GM23248 (cell line): ENCODE results near the gene SLC5A10.
"Not testable (repeated sequence)": the region's sequence is repeated elsewhere in the genome, so short reads cannot be mapped to it uniquely, and the experiment has no call there.

Source experiments
- EZH2 ChIP-seq: fragments of 200-600 bp; sonication (generic); IDR thresholded peaks from 2 replicates; pipeline ENCODE4 v1.6.1; 2018; ENCODE audit warnings: antibody characterized with exemption, mild to moderate bottlenecking; ENCODE audit not compliant: insufficient read depth, poor library complexity, severe bottlenecking
- EZH2phosphoT487 ChIP-seq: fragments of 200-600 bp; sonication (generic); IDR thresholded peaks from 2 replicates; pipeline ENCODE4 v1.6.1; 2018; ENCODE audit warnings: antibody characterized with exemption, moderate library complexity, mild to moderate bottlenecking, low read depth; ENCODE audit not compliant: insufficient read depth

GRCh38 chr17:19048826-19049225, 96.9 kb downstream of the SLC5A10 start:
- TF ChIP-seq EZH2, EZH2phosphoT487: not testable (repeated sequence)
